H7 (cell line): ENCODE data around the gene HIGD1C. TPM values are rescaled to one million over a fixed set of nuclear protein-coding genes. Genes with fewer than 3 reads are reported as not detected.
"Not testable (repeated sequence)": the region's sequence is repeated elsewhere in the genome, so short reads cannot be mapped to it uniquely, and the experiment has no call there.

Experiments used
- DNase-seq: peaks from one replicate; pipeline ENCODE4 v3.0.0; 2012
- H3K27me3 ChIP-seq: 2 replicates; pipeline ENCODE4 v1.6.0; 2011; ENCODE audit warnings: mild to moderate bottlenecking, low read length; ENCODE audit not compliant: control insufficient read depth, insufficient read depth
- H3K36me3 ChIP-seq: replicated peaks from 2 replicates; pipeline ENCODE4 v1.5.1; 2011; ENCODE audit warnings: low read length; ENCODE audit not compliant: control insufficient read depth, insufficient read depth
- H3K4me3 ChIP-seq: 2 replicates; pipeline ENCODE4 v1.5.1; 2011; ENCODE audit warnings: low read depth, mild to moderate bottlenecking, control low read depth, low read length, moderate library complexity; ENCODE audit not compliant: insufficient read depth
- total RNA-seq: library from RNA; depleted of rRNA; stranded (reverse); fragments of >200 nt; shearing (Covaris generic); gene quantifications from 2 replicates; pipeline ENCODE4 v1.2.3, GENCODE V29; 2014

The HIGD1C gene
- total RNA-seq, 1 experiment from 2014 or later, result not detected

DNA sequence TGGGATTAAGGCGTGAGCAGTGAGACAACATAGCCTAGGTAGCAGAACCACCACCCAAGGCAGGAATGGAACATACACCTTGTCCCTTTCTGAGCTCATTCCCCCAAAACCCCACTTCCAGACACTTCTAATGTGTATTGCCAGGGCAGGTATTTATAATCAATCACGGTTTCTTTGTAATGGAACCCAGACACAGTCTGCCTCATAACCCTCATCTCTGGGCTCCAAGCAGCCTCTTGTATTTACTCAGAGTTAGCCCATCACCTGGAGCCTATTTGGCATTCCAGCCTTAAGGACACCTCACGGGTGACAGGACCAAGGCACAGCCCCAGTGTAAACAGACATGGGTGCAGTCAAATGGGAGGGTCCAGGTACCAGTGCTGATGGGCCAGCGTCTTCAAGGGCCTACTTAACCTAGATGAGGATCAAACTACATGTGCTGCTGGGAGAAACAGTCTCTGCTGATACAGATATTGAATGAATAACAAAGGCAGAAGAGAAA is 2.5 kb upstream of the HIGD1C start:
- Histone ChIP-seq H3K27me3 (no peaks in the 10 kb centered on the region), H3K36me3 (no peaks in the 10 kb centered on the region), H3K4me3 (no peak overlapping the region)
- no peak for DNase-seq

DNA sequence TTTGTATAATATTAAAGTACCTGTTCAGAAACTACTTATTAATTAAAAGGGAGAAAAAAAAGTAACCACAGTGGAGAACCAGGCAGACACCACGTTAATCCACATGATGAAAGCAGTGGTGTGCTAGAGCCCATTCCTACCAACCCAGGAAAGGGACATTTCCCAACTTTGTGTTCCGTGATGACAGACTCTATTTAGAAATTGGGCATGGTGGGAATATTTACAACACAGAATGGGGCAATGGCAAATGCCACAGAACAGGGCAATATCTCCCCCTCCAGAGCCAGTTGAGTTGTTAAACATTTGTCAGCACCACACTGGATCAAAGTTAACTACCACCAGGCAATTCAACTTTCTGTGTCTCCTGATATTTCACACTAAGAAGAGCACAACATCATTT is 1.2 kb upstream of the HIGD1C start:
- no peak for DNase-seq
- H3K36me3 ChIP-seq, result no peaks in the 10 kb centered on the region
- no peaks in the 10 kb centered on the region for H3K27me3 ChIP-seq
- no peak overlapping the region for H3K4me3 ChIP-seq

DNA sequence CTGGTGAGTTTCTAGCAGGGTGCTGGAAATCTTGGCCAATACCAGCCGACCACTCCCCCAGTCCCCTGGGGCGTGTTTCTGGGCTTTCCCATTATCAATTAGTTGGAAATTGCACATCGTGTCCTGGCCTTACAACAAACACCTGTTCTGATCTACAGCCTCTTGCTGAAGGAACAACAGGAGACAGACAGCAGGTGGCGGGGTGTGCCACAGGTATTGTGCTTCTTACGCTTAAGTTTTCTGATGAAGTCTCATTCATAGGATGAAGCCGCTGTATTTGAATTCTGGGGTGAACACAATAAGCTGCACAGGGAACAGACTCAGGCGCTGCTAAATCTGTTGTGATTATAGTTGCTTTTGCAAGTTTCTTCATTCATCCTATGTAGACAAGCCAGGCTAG is 703 bp downstream of the HIGD1C start:
- Histone ChIP-seq H3K27me3 (no peaks in the 10 kb centered on the region), H3K4me3 (no peak overlapping the region), H3K36me3 (no peaks in the 10 kb centered on the region)
- DNase-seq, result peak; percentile 41

DNA sequence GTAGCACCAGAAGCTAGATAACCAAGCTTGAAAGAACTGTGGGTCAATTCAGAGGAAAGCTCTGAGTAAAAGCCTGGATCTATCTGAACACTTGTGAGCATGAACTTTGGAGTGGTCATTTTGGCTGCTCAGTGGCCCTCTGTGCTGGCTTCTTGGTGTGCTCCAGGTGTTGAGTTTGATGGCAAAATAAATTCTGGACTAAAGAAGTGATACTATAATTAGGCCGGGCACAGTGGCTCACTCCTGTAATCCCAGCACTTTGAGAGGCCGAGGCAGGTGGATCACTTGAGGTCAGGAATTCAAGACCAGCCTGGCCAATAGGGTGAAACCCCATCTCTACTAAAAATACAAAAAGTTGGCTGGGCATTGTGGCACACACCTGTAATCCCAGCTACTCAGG is 2.4 kb downstream of the HIGD1C start:
- not testable (repeated sequence) for DNase-seq, H3K27me3 ChIP-seq, H3K4me3 ChIP-seq

DNA sequence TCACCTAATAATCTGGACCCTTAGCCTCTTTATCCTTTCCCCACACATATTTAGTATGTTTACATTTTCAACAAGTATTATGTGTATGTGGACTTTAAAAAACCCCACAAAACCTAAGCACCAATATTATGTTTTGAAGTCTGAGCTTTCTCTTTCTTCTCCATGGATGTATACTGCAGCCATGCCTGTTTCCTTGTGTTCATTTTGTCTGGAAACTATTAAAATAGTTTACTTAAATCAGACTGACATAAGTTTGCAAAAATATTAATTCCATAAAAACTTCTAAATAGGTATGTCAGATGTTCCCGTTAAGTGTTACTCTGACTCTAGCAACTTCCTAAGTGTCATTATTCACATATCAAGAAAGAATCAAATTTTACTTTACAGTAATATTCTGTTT is 2.9 kb downstream of the HIGD1C start:
- no peaks in the 10 kb centered on the region for H3K27me3 ChIP-seq
- no peak for DNase-seq
- no peaks in the 10 kb centered on the region for H3K36me3 ChIP-seq
- H3K4me3 ChIP-seq, result no peak overlapping the region

More for the DNA sequence above, 2.4 kb downstream of the HIGD1C start:
- not testable (repeated sequence) for H3K36me3 ChIP-seq

DNA sequence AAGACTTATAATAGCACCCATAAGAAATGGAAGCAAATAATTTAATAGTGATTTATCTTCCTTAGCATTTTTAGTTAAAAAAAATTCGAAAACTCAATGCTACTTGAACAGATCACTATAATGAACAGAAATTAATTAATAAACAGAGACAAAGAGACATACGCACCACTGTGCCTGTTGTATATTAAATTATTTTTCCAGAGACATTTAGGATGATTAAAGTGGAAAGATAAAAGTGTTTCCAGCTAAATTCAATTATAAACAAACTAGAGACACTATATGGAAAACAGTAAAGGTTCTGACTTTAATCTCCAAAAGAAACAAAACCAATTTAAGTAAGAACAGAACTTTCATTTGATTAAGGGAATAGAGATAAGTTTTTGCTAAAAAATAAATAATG is 3.4 kb downstream of the HIGD1C start:
- no peaks in the 10 kb centered on the region for H3K36me3 ChIP-seq
- H3K4me3 ChIP-seq, result no peak overlapping the region
- H3K27me3 ChIP-seq, result no peaks in the 10 kb centered on the region
- DNase-seq, result no peak

DNA sequence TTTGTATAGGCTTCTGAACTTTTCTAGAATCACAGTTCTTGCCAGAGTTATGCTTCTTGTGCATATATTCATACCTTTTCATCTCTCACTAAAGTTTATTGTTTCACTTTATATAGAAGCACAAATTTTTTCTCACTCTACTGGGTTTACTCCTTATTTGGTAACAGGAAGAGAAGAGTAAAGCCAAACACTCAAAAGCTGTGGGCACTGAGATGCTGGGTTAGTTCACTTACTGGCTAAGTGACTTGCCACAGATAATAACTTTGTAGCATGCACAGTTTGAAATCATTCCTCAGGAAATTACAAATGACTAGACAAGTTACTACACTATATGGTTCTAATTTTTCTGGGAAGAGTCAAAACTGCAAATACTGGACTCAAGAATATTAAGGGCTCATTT is 7.8 kb downstream of the HIGD1C start:
- no peaks in the 10 kb centered on the region for H3K27me3 ChIP-seq
- H3K4me3 ChIP-seq, result no peak overlapping the region
- DNase-seq, result no peak
- H3K36me3 ChIP-seq, result no peaks in the 10 kb centered on the region

DNA sequence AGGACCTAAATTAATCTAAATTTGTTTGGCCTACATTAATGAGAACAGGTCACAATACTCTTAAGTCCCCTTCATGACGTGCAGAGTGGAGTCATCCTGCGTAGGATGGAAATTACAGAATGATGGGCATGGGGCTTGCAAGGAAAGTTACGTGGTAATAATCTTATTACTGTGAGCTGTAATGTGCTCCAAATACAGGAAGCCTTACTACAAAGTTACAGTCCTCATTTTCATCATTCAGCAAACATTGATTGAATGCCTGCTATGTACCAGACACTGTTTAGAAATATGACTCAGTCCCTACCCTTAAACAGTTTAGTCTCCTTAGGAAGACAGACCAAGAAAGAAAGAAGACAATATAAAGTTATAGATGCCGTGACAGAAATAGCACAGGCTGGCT is 9.4 kb downstream of the HIGD1C start:
- no peaks in the 10 kb centered on the region for H3K27me3 ChIP-seq
- H3K4me3 ChIP-seq, result no peak overlapping the region
- H3K36me3 ChIP-seq, result no peaks in the 10 kb centered on the region
- DNase-seq, result no peak

DNA sequence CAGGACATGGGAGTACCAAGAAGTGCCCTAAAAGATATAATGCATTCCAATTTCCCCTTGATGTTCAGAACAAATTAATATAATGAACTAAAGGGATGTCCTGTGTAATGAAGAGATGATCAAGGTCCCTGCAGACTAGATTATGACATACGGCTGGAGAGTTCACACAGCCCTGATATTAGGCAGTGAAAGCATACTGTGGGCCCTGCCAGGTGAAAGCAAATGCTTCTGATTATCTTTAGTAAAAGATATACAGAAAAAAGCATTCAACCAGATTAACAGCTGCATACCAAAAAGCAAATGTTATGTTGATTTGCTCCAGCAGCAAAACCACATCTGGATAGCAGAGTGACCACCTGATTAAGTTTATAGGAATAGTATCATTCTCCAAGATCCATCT is 12.1 kb downstream of the HIGD1C start:
- Histone ChIP-seq H3K4me3 (no peak overlapping the region), H3K27me3 (no peaks in the 10 kb centered on the region), H3K36me3 (no peaks in the 10 kb centered on the region)
- DNase-seq, result no peak

DNA sequence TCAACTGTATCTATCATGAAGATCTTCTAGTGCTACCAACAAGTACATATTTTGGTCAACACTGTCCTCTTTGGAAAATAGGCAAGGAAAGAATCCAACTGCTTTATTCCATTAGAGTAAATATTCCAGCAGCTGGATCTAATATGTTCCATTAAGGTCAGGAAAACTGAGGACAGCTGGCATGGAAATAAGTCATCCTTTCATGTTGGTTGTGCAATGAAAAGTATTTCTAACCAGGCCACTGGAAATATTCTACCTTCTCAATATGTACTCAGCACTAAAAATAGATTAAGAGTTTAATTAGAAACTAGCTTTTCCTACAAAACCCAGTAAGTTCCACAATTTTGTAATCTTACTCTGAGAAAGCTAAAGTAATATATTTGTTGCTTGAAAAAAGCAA is 19.6 kb downstream of the HIGD1C start:
- DNase-seq, result no peak
- H3K4me3 ChIP-seq, result no peak overlapping the region
- no peaks in the 10 kb centered on the region for H3K27me3 ChIP-seq
- H3K36me3 ChIP-seq, result no peaks in the 10 kb centered on the region; the same call in 1 of the 2 replicates

DNA sequence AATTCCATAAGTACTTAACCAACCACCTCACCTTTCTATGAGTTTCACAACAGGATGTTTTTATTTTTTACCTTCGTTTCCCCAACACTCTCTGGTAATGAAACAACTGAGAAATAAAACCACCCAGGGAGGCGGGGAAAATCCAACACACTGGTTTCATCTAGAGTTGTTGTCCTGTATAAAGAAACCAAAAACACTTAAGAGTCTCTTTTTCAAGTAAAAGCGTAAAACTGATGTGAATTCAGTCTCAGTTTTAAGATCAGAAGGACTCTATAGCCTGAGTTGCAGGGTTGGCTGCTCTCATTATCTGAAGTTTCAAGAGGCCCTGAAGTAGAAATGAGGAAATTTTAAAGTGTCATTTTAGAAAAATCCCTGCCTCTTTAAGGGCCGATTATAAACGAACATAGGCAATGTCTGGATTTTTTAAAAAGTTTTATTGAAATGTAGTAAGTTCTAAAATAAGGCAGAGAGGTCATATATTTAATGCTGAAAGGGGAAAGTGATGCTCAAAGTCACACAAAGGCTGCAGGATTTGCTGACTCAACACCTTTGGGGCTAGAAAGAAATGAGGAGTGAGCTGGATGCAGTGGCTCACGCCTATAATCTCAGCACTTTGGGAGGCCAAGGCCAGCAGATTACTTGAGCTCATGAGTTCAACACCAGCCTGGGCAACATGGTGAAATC is 27.2 kb downstream of the HIGD1C start:
- H3K27me3 ChIP-seq, result no peaks in the 10 kb centered on the region
- DNase-seq, result no peak
- H3K4me3 ChIP-seq, result no peak overlapping the region
- H3K36me3 ChIP-seq, result no peaks in the 10 kb centered on the region

DNA sequence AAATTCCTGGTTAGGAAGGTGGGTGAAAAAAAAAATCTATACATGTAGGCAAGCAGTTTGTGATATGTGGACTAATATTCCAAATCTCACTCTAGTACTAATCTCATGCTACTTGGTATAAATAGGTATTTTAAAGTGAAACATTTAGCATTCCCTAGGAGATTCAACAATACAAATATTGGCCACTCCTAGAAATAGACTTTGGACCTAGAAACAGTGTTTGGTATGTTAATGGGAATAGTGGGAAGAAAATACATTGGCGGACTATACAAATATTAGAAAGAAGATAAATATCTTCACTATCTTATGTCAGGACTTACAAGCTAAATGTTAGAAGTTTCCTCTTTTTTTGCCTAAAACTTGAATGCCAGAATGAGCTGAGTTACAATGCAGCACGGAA is 28.2 kb downstream of the HIGD1C start:
- Histone ChIP-seq H3K36me3 (no peaks in the 10 kb centered on the region), H3K27me3 (no peaks in the 10 kb centered on the region), H3K4me3 (no peak overlapping the region)
- DNase-seq, result no peak

DNA sequence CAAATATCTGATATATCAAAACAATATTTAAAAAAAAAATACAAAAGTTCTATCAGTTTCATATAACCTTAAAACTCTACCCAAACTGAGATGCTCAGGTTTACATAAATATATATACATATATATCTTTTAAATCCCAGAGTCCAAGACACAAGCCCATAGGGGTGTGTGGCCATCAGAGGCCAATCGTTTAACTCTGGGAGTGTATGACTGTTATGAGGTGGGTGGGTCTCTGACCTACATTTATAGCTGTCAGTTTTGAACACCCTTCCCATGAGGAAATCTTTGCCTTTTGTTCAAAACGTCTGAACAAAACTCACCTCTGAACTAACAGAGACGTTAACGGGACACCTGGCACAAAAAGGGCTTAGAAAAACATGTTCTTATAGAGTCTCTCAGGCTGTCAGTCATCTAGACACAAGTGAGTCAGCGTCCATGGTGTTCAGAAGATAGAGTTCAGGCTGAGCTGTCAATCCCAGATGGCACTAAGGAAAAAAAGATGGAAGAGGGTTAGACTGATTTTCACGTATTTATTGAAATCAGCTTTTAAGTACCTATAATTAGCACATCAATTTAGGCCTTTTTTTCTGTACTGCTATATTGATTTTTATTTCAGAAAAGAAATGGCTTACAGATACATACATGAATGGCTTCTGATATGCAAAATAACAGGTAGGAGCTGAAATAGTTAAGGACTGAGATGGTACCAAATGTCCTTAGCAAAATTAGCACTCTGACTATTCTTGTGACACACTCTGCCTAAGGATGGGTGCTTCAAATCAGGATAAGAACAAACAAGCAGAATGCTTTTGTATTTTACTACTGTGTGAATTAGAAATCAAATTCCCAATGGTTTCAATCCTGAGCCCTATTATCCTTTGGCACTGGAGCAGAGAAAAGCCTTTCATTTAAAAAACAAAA is 29.2 kb downstream of the HIGD1C start:
- no peak overlapping the region for H3K4me3 ChIP-seq
- no peaks in the 10 kb centered on the region for H3K27me3 ChIP-seq
- no peaks in the 10 kb centered on the region for H3K36me3 ChIP-seq
- DNase-seq, result no peak

DNA sequence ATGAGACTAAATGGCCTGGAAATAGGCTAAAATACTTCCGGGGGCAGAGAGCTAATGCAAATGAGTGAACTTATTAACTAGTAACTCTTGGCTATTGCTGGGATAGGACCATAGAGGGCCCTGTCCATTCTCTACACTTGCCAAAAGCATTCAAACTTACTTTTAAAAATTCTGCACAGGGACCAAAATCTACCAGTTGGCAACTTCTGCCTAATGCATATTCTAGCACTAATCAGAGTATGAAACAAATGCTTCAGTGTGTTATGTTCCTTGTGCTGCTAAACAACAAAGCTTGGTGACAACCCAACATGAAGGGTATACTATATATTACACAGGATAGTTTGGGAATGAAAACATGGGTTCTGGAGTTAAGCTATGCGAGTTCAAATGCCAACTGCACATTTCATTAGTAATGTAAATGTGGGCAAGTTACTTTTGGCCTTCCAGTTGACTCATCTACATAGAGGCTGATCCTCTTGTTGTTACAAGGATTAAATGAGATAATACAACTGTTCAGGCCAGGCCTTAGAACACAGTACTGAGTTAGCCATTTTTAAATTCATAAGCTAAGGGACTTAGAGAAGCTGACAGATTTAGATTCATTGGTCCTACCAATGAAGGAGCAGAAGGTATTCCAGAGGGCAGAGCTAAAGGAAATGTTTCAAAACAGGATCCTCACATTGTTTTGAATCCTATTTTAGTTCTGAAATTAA is 32.4 kb downstream of the HIGD1C start:
- Histone ChIP-seq H3K27me3 (no peaks in the 10 kb centered on the region), H3K4me3 (no peak overlapping the region), H3K36me3 (peaks cover 7% of the 10 kb centered on the region)
- DNase-seq, result no peak
